ENCODE results near the gene PRSS57. TPM values are rescaled to one million over a fixed set of nuclear protein-coding genes. Genes with fewer than 3 reads are reported as not detected.
A peak's percentile ranks its signal among the peaks of the same experiment; 100 is the strongest.

The PRSS57 gene
- total and polyA plus RNA-seq, 2 of the 13 experiments (the other 11 are each of a cell fraction or from before 2014, with no cell fraction given), result 0.12 TPM; not detected in 1

DNA sequence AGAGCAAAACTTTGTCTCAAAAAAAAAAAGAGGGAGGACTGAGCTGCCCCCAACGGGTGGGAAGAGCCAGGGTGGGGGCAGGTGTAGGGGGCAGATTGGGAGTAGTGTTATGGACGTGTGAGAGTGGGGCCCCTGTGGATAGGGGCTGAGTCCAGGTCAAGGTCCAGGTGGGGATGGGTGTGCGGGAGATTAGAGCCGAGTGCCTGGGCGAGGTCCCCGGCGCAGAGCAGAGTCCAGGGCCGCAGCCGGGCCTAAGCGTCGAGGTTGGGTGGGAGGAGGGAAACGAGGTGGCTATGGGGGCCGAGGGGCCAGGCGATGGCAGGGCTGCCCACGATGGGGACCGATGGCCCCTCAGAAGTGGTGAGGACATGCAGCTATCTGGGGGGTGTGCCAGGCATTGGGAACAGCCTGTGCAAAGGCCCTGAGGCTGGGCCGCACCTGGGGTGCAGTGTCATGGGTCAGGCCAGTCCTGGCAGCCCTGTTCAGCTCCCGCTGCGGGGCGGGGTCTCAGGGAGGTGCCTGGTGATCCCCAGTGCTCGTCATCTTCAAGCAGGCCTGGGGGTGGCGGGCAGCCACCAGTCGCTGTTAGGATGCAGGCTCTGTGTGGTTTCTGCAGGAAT, 43.4 kb upstream of the PRSS57 start:
- POLR2A ChIA-PET, result interaction anchor here (0.7 to 5.3 kb wide), 15 partner anchors 13 to 240 kb away, joined by 3 to 81 read pairs (median 7); partner anchors contain the start of genes MISP, PALM and RNF126
- WGBS (ENCODE audit: low lambda C conversion rate), result 7% methylated on average over 14 of the region's 23 CpGs
- no peaks in the 10 kb centered on the region for H3K27me3 ChIP-seq (ENCODE audit: control insufficient read depth in 1 of 2, insufficient read depth in 2 of 2, low read length in 2 of 2)
- H3K79me2 ChIP-seq (ENCODE audit: insufficient read depth, low read length), result no peaks in the 10 kb centered on the region
- FAIRE-seq (peak; percentile 89), ATAC-seq (peak; percentile 71), DNase-seq (ENCODE audit: low spot score) (peak; percentile 88)
- H3K36me3 ChIP-seq (replicated peaks in 1 of 2; ENCODE audit: control insufficient read depth in 1 of 2, insufficient read depth in 2 of 2, low read length in 2 of 2), result no peaks in the 10 kb centered on the region
- in situ Hi-C loops (cut with HindIII; ENCODE audit: extremely low pct_ligation_motif_present, low pct_unique_long_range_greater_than_20kb), result loop anchor here (10.0 kb wide), 1 partner anchor 154 kb away; the partner anchor contains the start of gene HCN2
- peak overlapping the region; percentile 88 for H3K27ac ChIP-seq (ENCODE audit: extremely low read length, insufficient read depth, low read length)
- no peaks in the 10 kb centered on the region for H3K9me3 ChIP-seq (ENCODE audit: low read length)
- CTCF ChIA-PET (ENCODE audit: low intra/inter-chr PET ratio, low total read pairs), result interaction anchor here (1.7 kb wide), 1 partner anchor 74 kb away, joined by 3 read pairs; no protein-coding TSS in a partner anchor
- H3K4me1 ChIP-seq (ENCODE audit: insufficient read depth, low read length), result peaks cover 48% of the 10 kb centered on the region
- H4K20me1 ChIP-seq (ENCODE audit: insufficient read depth, low read length), result no peaks in the 10 kb centered on the region
- TSS peak; percentile 39 for BruUV-seq (replicated peaks)
- H2AFZ ChIP-seq (ENCODE audit: low read length), result no peak overlapping the region
- H3K4me2 ChIP-seq (ENCODE audit: low read depth, low read length), result peak overlapping the region; percentile 47
- peak overlapping the region; percentile 47 for H3K9ac ChIP-seq (ENCODE audit: insufficient read depth, low read depth, low read length)
- intact Hi-C loops (cut with micrococcal nuclease; ENCODE audit: unreplicated experiment), result loop anchor here (2.0 kb wide), 1 partner anchor 14 kb away; no protein-coding TSS in a partner anchor
- H3K4me3 ChIP-seq (replicated peaks in 1 of 3; ENCODE audit: insufficient read depth in 1 of 3, low read depth in 2 of 3, low read length in 3 of 3), result peak overlapping the region in 1 of 3 experiments; percentile 45; a peak in 2 of 6 replicates
- TF ChIP-seq, protein P1, sequence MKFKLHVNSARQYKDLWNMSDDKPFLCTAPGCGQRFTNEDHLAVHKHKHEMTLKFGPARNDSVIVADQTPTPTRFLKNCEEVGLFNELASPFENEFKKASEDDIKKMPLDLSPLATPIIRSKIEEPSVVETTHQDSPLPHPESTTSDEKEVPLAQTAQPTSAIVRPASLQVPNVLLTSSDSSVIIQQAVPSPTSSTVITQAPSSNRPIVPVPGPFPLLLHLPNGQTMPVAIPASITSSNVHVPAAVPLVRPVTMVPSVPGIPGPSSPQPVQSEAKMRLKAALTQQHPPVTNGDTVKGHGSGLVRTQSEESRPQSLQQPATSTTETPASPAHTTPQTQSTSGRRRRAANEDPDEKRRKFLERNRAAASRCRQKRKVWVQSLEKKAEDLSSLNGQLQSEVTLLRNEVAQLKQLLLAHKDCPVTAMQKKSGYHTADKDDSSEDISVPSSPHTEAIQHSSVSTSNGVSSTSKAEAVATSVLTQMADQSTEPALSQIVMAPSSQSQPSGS (CRISPR knock-in tag; IDR thresholded peaks at IDR 0.05), result peak; percentile 64; the same call in 1 of the 2 replicates
- TF ChIP-seq SALL1 (CRISPR knock-in tag; IDR thresholded peaks at IDR 0.05) (peak; percentile 97), ZNF687 (CRISPR knock-in tag; IDR thresholded peaks at IDR 0.05) (peak; percentile 97), FOXC1 (CRISPR knock-in tag; IDR thresholded peaks at IDR 0.05; ENCODE audit: borderline replicate concordance) (peak; percentile 58; the same call in 1 of the 2 replicates), KDM6A (CRISPR knock-in tag; IDR thresholded peaks at IDR 0.05; ENCODE audit: low read depth) (peak; percentile 100), NFE2L2 (IDR thresholded peaks at IDR 0.05; ENCODE audit: low read length) (no peak), ZNF776 (CRISPR knock-in tag; IDR thresholded peaks at IDR 0.05) (peak; percentile 35; the same call in 1 of the 2 replicates), PHF5A (CRISPR knock-in tag; IDR thresholded peaks at IDR 0.05; ENCODE audit: low read depth, unreplicated experiment) (peak; percentile 84), CERS6 (CRISPR knock-in tag; IDR thresholded peaks at IDR 0.05) (no peak), TRAFD1 (CRISPR knock-in tag; IDR thresholded peaks at IDR 0.05; ENCODE audit: borderline replicate concordance) (no peak), MAZ (IDR thresholded peaks at IDR 0.05; ENCODE audit: borderline replicate concordance, low read depth, low read length) (peak; percentile 90), MAZ (CRISPR knock-in tag; IDR thresholded peaks at IDR 0.05; ENCODE audit: low read depth) (peak; percentile 94), MXD3 (CRISPR knock-in tag; IDR thresholded peaks at IDR 0.05) (peak; percentile 72), ZNF17 (CRISPR knock-in tag; IDR thresholded peaks at IDR 0.05) (no peak)

Measured in HepG2 (cell line).